HS-27A (cell line): ENCODE data around the gene RPL34.
"Not testable (repeated sequence)": the region's sequence is repeated elsewhere in the genome, so short reads cannot be mapped to it uniquely, and the experiment has no call there.

Source experiments
- DNase-seq: peaks from one replicate; pipeline ENCODE4 v3.0.0-alpha.2; 2012; ENCODE audit warnings: low read depth, missing footprints

Gene RPL34

DNA sequence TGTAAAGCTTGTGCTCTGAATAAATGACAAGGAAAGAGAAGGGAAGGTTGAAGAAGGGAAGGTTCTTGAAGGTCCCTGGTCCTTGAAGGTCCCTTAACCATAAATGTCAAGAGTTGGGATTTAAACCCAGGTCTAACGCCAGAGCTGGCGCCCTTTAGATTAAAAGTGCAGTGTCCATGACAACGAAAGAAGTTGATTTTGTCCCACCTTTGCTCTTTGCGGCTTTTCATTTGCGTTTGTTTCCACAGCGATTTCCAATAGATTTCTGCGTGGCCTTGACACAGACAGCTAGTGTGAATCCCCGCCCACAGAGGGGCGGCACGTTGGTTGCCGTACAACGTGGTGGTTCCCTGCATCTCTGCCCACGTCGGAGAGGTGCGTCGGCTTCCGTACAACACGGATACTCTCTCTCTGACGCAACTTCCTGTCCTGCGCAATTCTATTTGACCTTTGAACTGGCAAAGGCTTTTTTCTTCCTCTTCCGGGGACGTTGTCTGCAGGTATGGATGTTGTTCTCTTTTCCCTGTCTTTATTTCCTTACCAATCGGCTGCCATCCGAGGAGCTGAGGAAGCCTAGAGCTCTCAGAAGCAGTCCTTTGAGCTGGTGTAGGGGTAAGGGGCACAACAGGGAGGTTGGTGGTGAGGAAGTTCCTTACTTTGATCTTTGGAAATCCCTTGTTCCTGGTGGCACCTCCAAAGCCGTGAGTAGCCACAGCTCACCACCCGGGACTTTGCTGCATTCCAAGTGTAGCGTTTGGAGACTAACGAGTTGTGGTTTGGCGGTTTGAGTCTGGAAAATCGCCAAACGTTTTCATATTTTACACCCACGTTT, at the start of gene RPL34:
Gene RPL34, plus strand, starts transcription at position 476 of the 832 bp plus-strand sequence. CDS start 1,384 bp downstream, outside the sequence.
- DNase-seq, result peak; percentile 94

DNA sequence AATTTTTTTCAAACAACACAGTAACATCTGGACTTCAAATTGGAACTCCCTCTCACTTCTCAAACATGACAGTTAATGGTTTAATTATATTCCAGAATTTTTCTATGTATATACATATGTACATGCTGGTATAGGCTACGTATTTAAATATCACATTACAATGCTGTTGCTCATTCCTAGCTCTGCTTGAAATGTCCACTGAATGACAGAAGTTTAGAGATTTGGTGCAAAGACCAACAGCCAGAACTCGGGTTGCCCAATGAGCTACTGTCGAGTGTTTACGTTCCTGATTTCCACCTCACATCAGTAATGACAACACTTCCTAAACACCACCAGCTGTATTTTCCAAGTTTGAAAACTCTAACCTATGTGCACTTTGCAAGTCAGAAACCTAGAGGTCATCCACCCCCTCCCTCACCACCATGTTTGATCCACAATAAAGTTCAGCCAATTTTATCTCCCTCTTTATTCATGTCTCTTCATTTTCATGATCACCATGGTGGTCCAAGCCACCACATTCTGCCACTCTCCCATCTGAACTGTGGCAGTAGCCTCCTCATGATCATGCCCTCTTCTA, 49.3 kb upstream of the RPL34 start:
- no peak for DNase-seq

DNA sequence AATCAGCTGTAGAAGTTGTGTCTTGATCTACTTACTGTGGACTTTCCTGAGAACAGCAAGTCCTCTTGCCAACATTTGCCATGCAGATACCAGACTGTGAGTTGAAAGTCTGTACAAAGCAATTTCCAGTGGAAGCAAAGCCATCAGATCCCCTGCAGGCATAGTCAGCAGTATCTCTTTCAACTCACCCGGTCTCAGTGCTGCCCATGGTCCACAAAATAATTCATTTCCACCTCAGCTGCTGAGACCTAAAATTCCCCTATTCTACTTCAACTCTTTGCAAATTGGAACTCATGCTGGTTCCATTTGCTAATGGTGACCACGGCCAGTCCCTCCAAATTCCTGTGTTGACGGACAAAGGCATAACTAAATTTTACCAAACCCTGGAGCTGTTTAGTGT, 46.0 kb upstream of the RPL34 start:
- no peak for DNase-seq

DNA sequence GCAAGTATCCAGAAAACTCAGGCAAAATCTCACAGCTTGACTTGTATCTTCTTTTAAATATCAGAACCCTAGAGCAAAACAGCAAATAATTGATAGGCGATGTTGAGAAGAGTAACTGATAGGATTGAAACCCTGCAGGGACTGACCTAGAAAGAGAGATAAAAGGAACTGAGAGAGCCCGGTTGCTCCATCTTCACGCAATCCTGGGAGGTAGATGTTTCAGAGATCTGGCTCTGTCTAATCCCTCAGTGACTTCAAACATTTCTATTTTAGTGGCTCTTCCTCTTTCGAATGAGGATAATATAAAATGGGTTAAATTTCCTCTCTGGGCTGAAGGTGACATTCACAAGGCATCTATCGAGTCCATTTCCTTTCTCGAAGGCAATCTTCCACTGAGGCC, 39.3 kb upstream of the RPL34 start:
- no peak for DNase-seq

DNA sequence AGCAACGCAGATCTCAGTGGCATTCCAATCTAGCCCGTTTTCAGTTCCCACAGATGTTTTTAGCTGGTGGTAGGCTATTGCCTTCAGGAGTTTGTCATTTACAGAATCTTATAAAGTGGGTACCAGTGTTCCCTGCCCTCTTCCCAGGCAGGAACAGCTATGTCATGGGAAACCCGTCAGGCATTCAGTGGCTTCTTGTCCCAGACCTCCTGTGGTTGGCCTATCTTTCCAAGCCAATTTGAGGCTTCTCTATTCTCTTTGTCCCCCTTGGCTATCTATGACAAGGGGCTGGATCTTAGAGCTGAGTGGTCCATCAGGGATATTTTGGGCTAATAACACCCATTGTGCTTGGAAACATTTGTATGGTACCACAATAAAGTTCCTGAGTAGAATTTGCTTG, 33.6 kb upstream of the RPL34 start:
- DNase-seq, result no peak

DNA sequence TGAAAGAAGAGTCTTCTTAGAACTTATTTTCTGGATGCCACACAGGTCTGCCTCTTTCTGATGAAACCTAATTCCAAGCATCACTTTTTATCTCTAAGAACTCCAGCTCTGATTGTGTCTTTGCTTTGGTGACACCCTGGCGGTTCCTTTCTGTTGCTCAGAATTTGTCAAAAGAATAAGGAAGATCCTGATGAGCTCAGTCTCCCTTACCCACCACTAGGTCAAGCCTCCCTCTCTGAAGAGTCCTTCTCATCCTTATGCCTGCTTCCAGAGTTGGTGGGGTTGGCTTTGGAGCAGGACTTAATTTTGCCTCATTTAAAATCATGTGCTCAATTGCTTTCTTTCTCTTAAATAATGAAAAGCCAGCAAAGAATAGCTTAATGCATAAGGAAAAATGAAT, 31.5 kb upstream of the RPL34 start:
- no peak for DNase-seq

DNA sequence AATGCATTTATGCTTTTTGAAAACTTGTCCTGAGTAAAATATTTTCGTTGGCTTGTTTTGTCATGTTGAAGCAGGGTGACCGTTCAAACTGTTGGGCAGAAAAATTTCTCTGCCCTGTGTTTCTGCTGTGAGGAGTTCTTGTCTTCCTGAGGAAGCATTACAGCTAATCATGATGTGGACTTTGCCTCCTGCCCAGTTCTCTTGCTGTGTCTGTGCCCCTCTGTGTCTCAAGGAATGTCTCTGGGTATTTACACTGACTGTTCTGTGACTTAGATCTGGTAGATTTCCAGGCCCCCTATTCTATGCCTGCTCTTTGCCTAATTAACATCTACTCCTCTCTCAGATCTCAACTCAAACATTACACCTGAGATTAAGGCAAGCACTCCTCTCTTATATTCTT, 30.4 kb upstream of the RPL34 start:
- DNase-seq, result no peak

DNA sequence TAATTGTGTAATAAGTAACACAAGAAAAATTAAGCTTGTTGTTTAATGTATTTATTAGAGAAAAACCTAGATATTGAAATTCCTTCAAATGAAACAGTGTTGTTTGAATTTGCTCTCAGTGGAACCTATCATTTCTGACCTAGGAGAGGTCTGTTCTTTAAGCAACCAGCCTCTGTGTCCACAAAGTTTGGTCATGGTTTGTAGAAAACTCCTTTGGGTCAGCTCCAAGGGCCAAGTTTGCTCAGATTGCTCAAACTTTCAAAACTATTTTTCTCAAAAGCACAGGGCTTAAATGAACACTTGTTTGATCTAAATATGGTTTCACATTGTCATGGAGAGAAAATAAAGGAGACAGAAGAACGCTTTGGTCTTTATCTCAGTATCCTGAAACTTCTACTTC, 29.6 kb upstream of the RPL34 start:
- DNase-seq, result no peak

DNA sequence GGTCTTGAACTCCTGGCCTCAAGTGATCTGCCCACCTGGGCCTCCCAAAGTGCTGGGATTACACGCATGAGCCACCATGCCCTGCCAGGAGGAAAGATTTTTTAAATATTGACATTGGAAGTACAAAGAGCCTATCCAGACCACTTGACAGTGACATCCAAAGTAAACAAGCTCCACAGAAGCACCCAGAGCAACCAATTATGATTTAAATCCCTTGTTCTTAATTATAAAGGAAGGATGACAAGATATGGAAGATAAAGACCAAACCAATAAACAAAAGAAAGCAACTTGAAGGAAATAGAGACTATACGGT, 27.7 kb upstream of the RPL34 start:
- DNase-seq, result no peak

DNA sequence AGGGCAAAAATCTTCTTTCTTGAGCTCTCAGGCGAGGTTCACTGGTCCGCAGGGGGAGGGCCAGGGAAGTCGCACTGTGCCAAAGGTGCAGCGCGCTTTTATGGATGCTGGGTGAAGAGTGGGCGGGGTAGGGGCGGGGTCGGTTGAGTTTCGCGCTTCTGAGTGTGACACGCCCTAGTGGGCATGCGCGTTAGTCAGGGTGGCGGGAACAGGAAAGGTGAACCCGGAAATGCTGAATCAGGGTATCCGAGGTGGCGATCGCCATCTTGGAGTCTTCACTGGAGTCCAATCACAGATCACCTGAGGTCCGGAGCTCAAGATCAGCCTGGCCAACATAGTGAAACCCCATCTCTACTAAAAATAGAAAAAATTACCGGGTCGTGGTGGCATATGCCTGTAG, 26.1 kb upstream of the RPL34 start:
- not testable (repeated sequence) for DNase-seq

DNA sequence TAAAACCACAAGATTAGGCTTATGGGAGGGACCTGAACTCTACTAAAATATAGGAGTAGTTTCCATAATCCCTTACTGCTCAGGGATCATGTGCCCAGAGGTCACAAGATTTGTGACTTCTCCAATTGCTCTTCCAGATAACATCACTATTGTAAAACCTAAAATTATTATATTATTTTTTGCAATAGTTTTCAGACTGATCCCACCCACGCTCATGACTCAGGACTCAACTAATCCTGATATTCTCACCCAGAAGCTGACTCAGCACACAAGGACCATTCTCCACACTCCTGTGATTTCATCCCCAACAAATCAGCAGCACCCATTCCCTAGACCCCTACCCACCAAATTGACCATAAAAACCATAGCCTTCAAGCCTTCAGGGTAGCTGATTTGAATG, 24.0 kb upstream of the RPL34 start:
- no peak for DNase-seq

DNA sequence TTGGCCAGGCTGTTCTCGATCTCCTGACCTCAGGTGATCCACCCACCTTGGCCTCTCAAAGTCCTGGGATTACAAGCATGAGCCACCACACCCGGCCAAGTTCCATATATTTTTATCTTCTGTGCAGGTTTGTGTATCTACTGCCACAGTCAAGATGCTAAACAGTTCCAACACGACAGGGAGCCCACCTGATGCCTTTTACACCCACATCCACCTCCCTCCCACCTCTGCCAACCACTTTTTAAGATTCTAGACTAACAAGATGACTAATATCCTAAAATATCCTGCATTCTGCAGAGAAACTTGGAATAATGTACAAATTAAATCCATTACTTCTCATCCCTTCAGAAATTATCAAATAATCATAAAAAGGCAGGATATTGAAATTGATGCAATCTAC, 19.3 kb upstream of the RPL34 start:
- no peak for DNase-seq

DNA sequence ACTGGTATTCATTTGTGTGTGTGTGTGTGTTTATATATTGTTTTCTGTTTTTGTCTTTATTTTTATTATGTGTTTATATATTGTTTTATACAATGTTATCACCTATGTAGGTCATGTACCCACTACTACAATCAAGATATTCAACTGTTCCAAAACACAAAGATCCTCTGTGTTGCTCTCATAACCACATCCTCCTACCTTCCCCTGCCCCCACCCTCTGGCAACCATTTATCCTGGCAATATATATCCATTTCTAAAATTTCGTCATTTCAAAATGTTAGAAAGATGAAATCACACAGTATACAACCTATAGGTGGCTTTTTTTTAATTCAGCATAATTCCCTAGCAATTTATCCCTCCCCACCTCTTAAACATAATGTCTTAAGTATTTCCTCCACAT, 18.8 kb upstream of the RPL34 start:
- no peak for DNase-seq

DNA sequence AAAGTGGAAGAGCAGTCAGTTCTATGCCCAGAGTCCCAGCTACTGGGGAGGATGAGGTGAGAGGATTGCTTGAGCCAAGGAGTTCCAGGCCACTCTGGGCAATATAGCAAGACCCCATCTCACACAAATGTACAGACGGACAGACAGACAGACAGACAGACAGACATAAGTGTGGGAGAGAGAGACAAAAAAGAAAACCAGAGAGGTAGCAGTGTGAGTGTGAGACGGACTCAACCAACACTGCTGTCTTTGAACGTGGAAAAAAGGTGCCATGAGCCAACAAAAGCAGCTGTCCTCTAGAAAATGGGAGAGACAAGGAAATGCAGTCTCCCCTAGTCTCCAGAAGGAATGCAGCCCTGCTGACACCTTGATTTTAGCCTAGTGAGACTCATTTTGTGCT, 18.2 kb upstream of the RPL34 start:
- DNase-seq, result no peak

DNA sequence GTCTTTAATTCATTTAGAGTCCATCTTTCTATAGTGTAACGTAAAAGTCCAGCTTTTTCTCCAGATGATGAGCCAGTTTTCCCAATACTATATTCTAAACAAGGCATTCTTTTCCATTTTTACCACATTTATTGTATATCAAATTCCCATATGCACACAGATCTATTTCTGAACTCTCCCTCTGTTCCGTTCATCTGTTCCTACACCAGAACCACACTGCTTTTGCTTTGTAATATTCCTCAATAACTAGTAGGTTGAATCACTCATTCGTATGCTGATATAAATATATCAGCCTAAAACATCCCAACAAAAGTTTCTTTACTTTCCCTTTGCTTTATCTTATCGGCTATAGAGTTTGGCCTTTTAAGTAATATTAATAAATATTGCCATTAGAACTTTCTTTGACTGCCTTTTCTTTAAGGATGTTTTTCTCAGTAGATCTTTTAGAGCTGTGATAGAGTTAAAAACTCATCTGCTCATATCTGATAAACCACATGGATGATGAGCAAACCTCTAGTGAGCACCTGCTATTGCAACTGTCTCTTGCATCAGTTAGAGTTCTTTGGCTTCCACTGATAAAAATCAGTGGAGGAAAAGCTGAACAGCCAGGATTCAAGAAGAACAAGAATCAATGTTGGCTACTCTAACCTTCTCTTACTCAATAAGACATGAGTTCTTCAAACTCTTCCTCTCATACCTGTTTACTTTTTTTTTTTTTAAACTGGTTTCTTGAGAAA, 13.1 kb upstream of the RPL34 start:
- DNase-seq, result no peak

DNA sequence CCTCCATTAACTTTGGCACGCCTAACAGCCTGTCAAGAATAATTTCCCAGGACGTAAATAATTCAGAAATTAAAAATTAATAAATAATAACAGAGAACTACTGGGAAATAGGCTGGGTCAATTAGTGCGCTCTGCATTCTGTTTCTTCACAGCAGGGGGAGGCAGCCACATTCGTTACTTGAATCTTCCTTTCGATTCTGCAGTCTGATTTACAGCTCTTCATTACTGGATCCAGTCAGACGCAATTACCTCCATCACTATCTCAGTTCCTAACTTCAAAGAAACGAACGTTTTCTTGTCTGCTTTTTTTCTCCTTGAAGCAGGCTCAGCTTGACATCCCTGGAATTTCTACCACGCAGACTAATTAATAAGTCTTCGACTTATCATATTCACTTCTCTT, 9.0 kb upstream of the RPL34 start:
- DNase-seq, result no peak

DNA sequence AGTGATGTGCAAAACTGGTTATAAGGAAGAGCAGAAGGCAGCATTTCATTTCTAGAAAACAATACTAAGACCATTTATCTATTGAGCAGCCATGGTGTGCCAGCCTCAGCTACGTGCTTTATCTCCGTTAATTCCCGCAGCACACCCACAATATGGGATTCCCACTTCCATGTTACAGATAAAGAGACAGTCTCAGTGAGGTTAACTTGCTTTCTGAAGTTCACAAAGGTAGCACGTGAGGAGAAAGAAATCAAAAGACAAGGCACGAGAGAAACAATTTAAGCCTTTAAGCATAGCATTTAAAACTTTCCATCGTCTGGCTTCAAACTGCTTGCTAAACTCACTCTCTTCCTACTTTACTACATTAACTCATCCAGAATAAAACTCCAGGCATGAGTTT, 8.0 kb upstream of the RPL34 start:
- no peak for DNase-seq

DNA sequence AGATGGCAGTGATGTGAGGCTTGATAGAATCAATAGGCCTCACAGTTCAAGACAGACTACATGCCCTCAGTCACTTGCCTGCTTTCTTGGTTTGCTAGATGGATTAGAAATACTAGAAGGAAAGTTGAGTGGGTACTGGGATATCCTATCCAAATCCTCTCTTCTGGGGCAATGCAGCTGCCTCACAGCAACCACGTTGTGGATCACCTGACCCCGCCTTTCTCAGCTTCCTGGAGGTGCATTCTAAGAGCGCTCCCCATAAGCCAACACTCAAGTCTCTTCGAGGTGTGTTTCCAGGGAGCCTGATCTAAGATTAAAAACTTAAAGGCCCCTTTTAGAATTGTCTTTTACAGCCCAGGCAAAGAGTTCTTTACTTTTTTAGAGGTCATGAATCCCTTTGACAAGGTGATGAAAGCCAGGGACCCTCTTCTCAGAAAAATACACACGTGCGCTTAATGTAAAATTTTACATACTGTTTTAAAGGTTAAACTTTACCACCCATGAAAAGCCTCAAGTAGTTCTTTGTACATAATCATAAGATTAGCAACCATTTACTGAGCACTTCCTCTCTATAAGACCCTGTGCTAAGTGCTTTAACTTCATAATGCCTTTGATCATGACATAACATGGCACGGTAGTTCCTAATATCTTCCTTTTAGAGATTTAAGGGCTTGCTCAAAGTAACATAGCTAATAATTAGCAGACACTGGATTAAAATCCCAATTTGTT, 840 bp upstream of the RPL34 start:
- DNase-seq, result no peak

DNA sequence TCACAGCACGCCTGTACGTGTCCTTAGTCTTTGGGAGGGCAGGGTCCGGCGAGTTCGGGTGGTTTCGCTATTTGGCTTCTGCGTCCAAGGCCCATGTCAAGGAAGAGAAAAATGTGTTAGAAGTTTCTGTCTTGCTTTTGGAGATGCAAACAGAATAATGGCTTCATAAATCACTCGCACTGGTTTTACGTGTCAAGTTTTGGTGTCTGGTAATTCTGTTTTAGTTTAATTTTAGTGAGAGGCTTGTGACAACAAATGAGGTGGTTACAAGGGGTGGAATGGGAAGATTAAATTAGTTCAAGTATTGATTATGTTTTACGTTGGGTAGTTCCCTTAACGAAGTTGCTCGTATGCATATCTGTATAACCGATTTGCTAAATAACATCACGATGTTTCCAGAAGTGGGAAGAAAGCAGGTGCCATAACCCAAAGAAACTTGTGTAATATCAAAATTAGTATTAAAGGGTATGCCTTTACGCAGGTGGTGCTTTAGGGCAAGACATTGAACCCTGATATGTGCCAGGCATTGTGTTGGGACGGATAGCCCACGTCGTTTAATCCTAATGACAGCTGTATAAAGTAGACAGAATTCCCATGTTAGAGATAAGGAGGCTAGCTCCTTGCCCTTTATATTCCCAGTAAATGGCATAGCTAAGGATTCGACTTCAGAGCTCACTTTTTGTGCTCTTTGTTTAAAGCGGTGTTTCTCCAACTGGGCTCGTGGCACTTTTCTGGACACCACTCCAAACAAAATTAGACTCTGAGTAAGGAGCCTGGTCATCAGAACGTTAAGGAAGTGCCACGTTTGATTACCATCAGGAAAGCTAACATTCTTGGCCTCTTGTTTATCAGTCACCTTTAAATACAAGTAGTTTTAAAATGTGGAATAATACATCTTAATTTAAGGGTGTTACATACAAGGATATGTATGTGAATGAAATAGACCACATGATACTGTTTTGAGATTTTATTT, 843 bp downstream of the RPL34 start:
- no peak for DNase-seq

DNA sequence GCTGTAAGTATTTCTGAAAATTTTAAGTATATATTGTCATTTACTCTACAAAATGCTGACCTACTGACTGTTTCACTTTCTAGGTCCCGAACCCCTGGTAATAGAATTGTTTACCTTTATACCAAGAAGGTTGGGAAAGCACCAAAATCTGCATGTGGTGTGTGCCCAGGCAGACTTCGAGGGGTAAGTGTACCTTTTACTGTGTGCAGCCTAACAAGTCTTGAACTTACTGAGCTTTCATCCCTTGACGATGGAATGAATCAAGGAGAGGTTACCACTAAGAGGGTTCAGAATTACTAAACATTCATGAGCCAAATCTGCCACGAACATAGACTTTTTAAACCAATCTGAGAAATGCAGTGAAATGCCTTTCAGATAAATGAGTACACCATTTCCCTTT, 1.6 kb downstream of the RPL34 start:
- no peak for DNase-seq

DNA sequence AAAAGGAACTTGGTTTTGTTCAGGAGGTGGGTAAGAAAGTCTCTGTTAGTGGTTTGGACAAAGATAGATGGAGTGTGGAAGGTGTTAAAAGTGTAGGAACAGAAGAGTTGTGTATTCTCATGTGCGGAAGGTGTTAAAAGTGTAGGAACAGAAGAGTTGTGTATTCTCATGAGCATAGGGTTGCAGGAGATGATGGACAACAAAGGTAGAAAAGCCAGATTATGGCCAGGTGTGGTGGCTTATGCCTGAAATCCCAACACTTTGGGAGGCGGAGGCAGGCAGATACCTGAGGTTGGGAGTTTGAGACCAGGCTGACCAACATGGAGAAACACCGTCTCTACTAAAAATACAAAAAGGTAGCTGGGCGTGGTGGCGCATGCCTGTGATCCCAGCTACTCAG, 2.5 kb downstream of the RPL34 start:
- no peak for DNase-seq
